Thoracic aorta (tissue), 2 donors: ENCODE data around the gene LOXL3. TPM values are rescaled to one million over a fixed set of nuclear protein-coding genes. Genes with fewer than 3 reads are reported as not detected.

Experiments used
- ATAC-seq: fragments of 150-250 bp; one replicate; pipeline ENCODE4 v1.8.0; 2017; ENCODE audit warnings: low read depth; ENCODE audit not compliant: insufficient number of reproducible peaks, low FRiP score
- DNase-seq: peaks from one replicate; pipeline ENCODE4 v3.0.0-alpha.2; 2020; ENCODE audit warnings: low spot score
- H3K27ac ChIP-seq, 2 donors: fragments of 200-600 bp; sonication (generic); 1 replicate in 1 of 2; 2 replicates in 1 of 2; pipeline ENCODE4 v1.5.1; 2016; ENCODE audit warnings: mild to moderate bottlenecking in 2 of 2, moderate library complexity in 2 of 2
- H3K27me3 ChIP-seq: fragments of 200-600 bp; sonication (generic); replicated peaks from 2 replicates; pipeline ENCODE4 v1.6.0; 2016; ENCODE audit warnings: mild to moderate bottlenecking; ENCODE audit not compliant: insufficient read depth
- H3K36me3 ChIP-seq: fragments of 200-600 bp; sonication (generic); one replicate; pipeline ENCODE4 v1.5.1; 2016
- H3K4me1 ChIP-seq, 2 donors: fragments of 200-600 bp; sonication (generic); 1 replicate in 1 of 2; 2 replicates in 1 of 2; pipeline versions ENCODE4 v1.5.1 to v1.6.0; 2016; ENCODE audit warnings: low read depth in 2 of 2, mild to moderate bottlenecking in 1 of 2; ENCODE audit not compliant: control insufficient read depth in 1 of 2
- H3K4me3 ChIP-seq: fragments of 200-600 bp; sonication (generic); 2 replicates; pipeline ENCODE4 v1.5.1; 2016; ENCODE audit warnings: mild to moderate bottlenecking
- H3K9me3 ChIP-seq: fragments of 200-600 bp; sonication (generic); 2 replicates; pipeline ENCODE4 v1.5.1; 2016
- CTCF ChIP-seq: fragments of 200-600 bp; sonication (generic); IDR thresholded peaks from one replicate; pipeline ENCODE4 v1.5.1; 2019; ENCODE audit warnings: antibody characterized with exemption
- total RNA-seq, 2 donors: library from RNA; depleted of rRNA; stranded (reverse); fragments of >200 nt; gene quantifications; one replicate each; pipeline versions ENCODE4 v1.1.0 to v1.2.3, GENCODE V29; 2016

Gene LOXL3
- total RNA-seq, 2 donors from 2014 or later, result 16.6 to 24.9 TPM

GRCh38 chr2:74526649-74527230 lies 27.0 kb downstream of the LOXL3 start:
- no peak for ATAC-seq
- H3K27ac ChIP-seq, result no peak overlapping the region
- H3K9me3 ChIP-seq, result no peaks in the 10 kb centered on the region
- no peaks in the 10 kb centered on the region for H3K27me3 ChIP-seq
- peaks cover 14 to 27% of the 10 kb centered on the region in 2 donors for H3K4me1 ChIP-seq
- no peak for DNase-seq
- no peak for TF ChIP-seq CTCF
- H3K4me3 ChIP-seq, result no peak overlapping the region
- H3K36me3 ChIP-seq, result peaks cover 19% of the 10 kb centered on the region

- Histone ChIP-seq H3K36me3 (peaks cover 19% of the 10 kb centered on the region), H3K4me3 (no peak within 1 kb of the TSS), H3K4me1 (peaks cover 11 to 19% of the 10 kb centered on the region in 2 donors), H3K27ac (no peak within 1 kb of the TSS), H3K27me3 (no peaks in the 10 kb centered on the region), H3K9me3 (no peaks in the 10 kb centered on the region)
- DNase-seq (no peak), ATAC-seq (no peak)
- no peak for TF ChIP-seq CTCF
Observed at GRCh38 chr2:74525717-74526648, 27.8 kb downstream of the LOXL3 start, which contains the start of gene DQX1. DQX1 (minus strand) TSS chr2:74526231; CDS start chr2:74525729, 502 bp downstream.

- no peaks in the 10 kb centered on the region for H3K27me3 ChIP-seq
- TF ChIP-seq CTCF, result no peak
- H3K4me3 ChIP-seq, result no peak overlapping the region
- H3K27ac ChIP-seq, result no peak overlapping the region
- DNase-seq (no peak), ATAC-seq (no peak)
- no peaks in the 10 kb centered on the region for H3K9me3 ChIP-seq
- H3K36me3 ChIP-seq, result peaks cover 19% of the 10 kb centered on the region
- H3K4me1 ChIP-seq, result peaks cover 8 to 14% of the 10 kb centered on the region in 2 donors
Observed at GRCh38 chr2:74524955-74525716, 28.6 kb downstream of the LOXL3 start.

- Histone ChIP-seq H3K9me3 (no peaks in the 10 kb centered on the region), H3K36me3 (peaks cover 19% of the 10 kb centered on the region), H3K4me3 (no peak overlapping the region), H3K4me1 (peaks cover 8 to 13% of the 10 kb centered on the region in 2 donors), H3K27me3 (peaks cover 3% of the 10 kb centered on the region), H3K27ac (no peak overlapping the region)
- no peak for TF ChIP-seq CTCF
- DNase-seq (no peak), ATAC-seq (no peak)
Observed at GRCh38 chr2:74524005-74524404, 29.7 kb downstream of the LOXL3 start.

GRCh38 chr2:74522516-74522915 lies 31.2 kb downstream of the LOXL3 start:
- H3K36me3 ChIP-seq, result peaks cover 15% of the 10 kb centered on the region
- H3K4me3 ChIP-seq, result no peak overlapping the region
- no peaks in the 10 kb centered on the region for H3K9me3 ChIP-seq
- ATAC-seq (no peak), DNase-seq (no peak)
- H3K4me1 ChIP-seq, result no peaks in the 10 kb centered on the region
- no peak overlapping the region for H3K27ac ChIP-seq
- no peak for TF ChIP-seq CTCF
- peaks cover 12% of the 10 kb centered on the region for H3K27me3 ChIP-seq
